ENCODE measurements around the gene HES3.

DNA sequence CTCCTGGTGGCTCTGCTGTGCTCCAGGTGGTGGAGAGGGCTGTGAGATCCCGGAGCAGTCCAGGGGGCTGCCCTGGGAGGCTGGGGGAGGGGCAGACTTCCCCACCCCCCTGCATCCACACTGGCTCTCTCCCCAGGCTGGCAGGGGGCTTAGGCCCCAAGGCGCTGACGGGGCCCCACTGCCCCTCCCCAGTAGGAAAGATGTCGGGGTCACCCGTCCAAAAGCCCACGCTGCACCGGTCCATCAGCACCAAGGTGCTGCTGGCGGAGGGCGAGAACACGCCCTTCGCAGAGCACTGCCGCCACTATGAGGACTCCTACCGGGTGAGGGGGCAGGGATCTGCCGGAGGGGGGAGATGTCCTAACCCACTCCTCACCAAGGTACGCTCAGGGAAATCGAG lies 32.2 kb upstream of the HES3 start:
- TF ChIP-seq POLR2AphosphoS5 (IDR thresholded peaks at IDR 0.05; ENCODE audit: borderline replicate concordance, low read depth, low read length) = no peak
- no peak for TF ChIP-seq EZH2 (IDR thresholded peaks at IDR 0.05)
